Ovary (tissue), 3 donors: Measurements from ENCODE around the gene TLR4.

Source experiments
- CTCF ChIP-seq, 3 donors: fragments of 450-650 bp in 2 of 3; fragments of 200-600 bp in 1 of 3; IDR thresholded peaks; one replicate each; pipeline versions ENCODE4 v1.5.1 to v1.8.0; 2016 to 2022; ENCODE audit warnings: antibody characterized with exemption in 3 of 3, mild to moderate bottlenecking in 1 of 3
- EP300 ChIP-seq: sonication (generic); formaldehyde crosslinking; IDR thresholded peaks from one replicate; pipeline ENCODE4 v1.6.1; 2017; ENCODE audit warnings: antibody characterized with exemption
- donor health status: DM: no; HTN: no; CAD: no.

- TF ChIP-seq CTCF (IDR thresholded peaks at IDR 0.05): no peak
- TF ChIP-seq EP300: no peak
Measured at GRCh38 chr9:117682955-117683710, 21.1 kb upstream of the TLR4 start.
